Sigmoid colon (tissue), 7 donors: ENCODE results near the gene ITSN2. TPM values are rescaled to one million over a fixed set of nuclear protein-coding genes. Genes with fewer than 3 reads are reported as not detected.

Source experiments
- DNase-seq: peaks from one replicate; pipeline ENCODE4 v3.0.0-alpha.2; 2019
- H3K27ac ChIP-seq, 4 donors: fragments of 200-600 bp; sonication (generic); one replicate each; pipeline ENCODE4 v1.5.1; 2016 to 2019; ENCODE audit warnings: mild to moderate bottlenecking in 1 of 4
- H3K27me3 ChIP-seq, 3 donors: fragments of 200-600 bp; sonication (generic); one replicate each; pipeline ENCODE4 v1.5.1; 2019; ENCODE audit warnings: mild to moderate bottlenecking in 1 of 3
- H3K36me3 ChIP-seq, 4 donors: fragments of 200-600 bp; sonication (generic); one replicate each; pipeline ENCODE4 v1.5.1; 2016 to 2019
- H3K4me1 ChIP-seq, 4 donors: fragments of 200-600 bp; sonication (generic); one replicate each; pipeline ENCODE4 v1.5.1; 2017 to 2019
- H3K4me3 ChIP-seq, 4 donors: fragments of 200-600 bp; sonication (generic); one replicate each; pipeline ENCODE4 v1.5.1; 2017 to 2019; ENCODE audit warnings: mild to moderate bottlenecking in 2 of 4, moderate library complexity in 1 of 4
- H3K9me3 ChIP-seq, 4 donors: fragments of 200-600 bp in 3 of 4; sonication (generic) in 3 of 4; one replicate each; pipeline versions ENCODE4 v1.5.1 to v1.6.1; 2013 to 2019
- CTCF ChIP-seq, 4 experiments: fragments of 450-650 bp in 3 of 4; fragments of 200-600 bp in 1 of 4; IDR thresholded peaks; one replicate each; pipeline ENCODE4 v1.5.1; 2016 to 2019; ENCODE audit warnings: antibody characterized with exemption in 4 of 4, mild to moderate bottlenecking in 3 of 4, moderate library complexity in 2 of 4
- EP300 ChIP-seq, 4 donors: sonication (generic); formaldehyde crosslinking; IDR thresholded peaks; one replicate each; pipeline ENCODE4 v1.6.1; 2017; ENCODE audit warnings: antibody characterized with exemption in 4 of 4
- POLR2A ChIP-seq, 2 donors: fragments of 450-650 bp; IDR thresholded peaks; one replicate each; pipeline ENCODE4 v1.6.1; 2016; ENCODE audit warnings: antibody characterized with exemption in 2 of 2, mild to moderate bottlenecking in 2 of 2, moderate library complexity in 2 of 2
- POLR2AphosphoS5 ChIP-seq, 4 donors: sonication (generic); formaldehyde crosslinking; IDR thresholded peaks; one replicate each; pipeline ENCODE4 v1.6.1; 2017; ENCODE audit warnings: antibody characterized with exemption in 4 of 4
- WGBS, 2 donors: extraction: QIAGEN DNeasy Blood & Tissue Kit; methylation state at CpG; one replicate each; pipeline ENCODE4 v1.1.7; 2013; 5-methylcytosine and 5-hydroxymethylcytosine counted together
- intact Hi-C: fragments of 100-400 bp; cut with DNase I; formaldehyde crosslinking; loops from one replicate; pipeline ENCODE4 v1.15.1; 2023
- polyA plus RNA-seq, 3 donors: library from polyadenylated mRNA; stranded (reverse); fragments of 200-250 nt; gene quantifications; one replicate each; pipeline ENCODE4 v1.2.3, GENCODE V29; 2013
- total RNA-seq, 4 donors: library from RNA; depleted of rRNA; stranded (reverse); fragments of >200 nt; gene quantifications; one replicate each; pipeline ENCODE4 v1.1.0, GENCODE V29; 2016
- donor health status: healthy with polysubstance abuse.
- donor health status: Bipolar disorder and iron deficiency.
- donor health status: healthy.

Gene ITSN2
- total and polyA plus RNA-seq, 7 donors = 19.2 to 73.6 (median 56.0) TPM

GRCh38 chr2:24222946-24223345, 137.4 kb downstream of the ITSN2 start:
- H3K27ac ChIP-seq = no peak overlapping the region
- peaks cover 0 to 46% (median 7%) of the 10 kb centered on the region in 4 donors for H3K36me3 ChIP-seq
- TF ChIP-seq EP300 (IDR thresholded peaks at IDR 0.05) = no peak
- TF ChIP-seq CTCF (IDR thresholded peaks at IDR 0.05) = no peak
- TF ChIP-seq POLR2AphosphoS5 (IDR thresholded peaks at IDR 0.05) = no peak
- no peak for TF ChIP-seq POLR2A (IDR thresholded peaks at IDR 0.05)
- no peaks in the 10 kb centered on the region for H3K9me3 ChIP-seq
- no peaks in the 10 kb centered on the region for H3K4me1 ChIP-seq
- H3K4me3 ChIP-seq = no peak overlapping the region
- intact Hi-C loops = no loop called here
- no peaks in the 10 kb centered on the region for H3K27me3 ChIP-seq
- WGBS, 2 donors = 75 to 80% methylated on average over 6 of the region's 6 CpGs
- DNase-seq = no peak

DNA sequence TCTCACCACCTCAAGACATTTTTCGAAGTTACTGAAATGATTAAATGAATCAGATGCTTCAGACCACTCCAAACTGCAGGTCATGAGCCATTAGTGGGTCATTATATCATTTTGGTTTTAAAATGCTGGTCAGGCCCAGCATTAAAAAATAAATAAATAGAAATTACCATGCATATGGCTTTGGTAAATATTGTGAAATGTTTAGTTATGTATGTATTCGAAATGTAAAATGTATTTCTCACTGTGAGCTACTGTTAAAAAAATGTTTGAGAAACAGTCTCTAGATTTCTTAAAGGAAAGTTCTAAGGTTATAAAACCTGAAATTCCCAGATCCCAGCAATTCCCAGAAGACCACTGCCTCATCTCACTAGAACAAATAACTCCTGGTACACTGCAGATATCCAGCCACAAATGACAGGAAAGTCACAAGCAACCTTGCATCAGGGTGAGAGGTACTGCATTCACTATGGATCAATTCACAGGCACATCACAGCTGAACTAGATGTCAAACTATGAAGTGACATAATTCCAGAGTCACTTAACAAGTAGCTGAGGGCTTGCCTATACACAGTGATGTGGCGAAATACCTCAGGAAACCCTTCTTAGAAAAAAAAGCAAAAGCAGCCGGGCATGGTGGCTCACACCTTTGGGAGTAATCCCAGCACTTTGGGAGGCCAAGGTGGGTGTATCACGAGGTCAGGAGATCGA, 138.8 kb downstream of the ITSN2 start:
- Histone ChIP-seq H3K27me3 (no peaks in the 10 kb centered on the region), H3K4me3 (no peak overlapping the region), H3K9me3 (no peaks in the 10 kb centered on the region), H3K36me3 (peaks cover 0 to 60% (median 11%) of the 10 kb centered on the region in 4 donors), H3K27ac (no peak overlapping the region), H3K4me1 (no peaks in the 10 kb centered on the region)
- TF ChIP-seq EP300 (IDR thresholded peaks at IDR 0.05) = no peak
- no peak for TF ChIP-seq POLR2AphosphoS5 (IDR thresholded peaks at IDR 0.05)
- TF ChIP-seq CTCF (IDR thresholded peaks at IDR 0.05) = no peak
- TF ChIP-seq POLR2A (IDR thresholded peaks at IDR 0.05) = no peak
- intact Hi-C loops = no loop called here
- WGBS, 2 donors = 93 to 95% methylated on average over 6 of the region's 6 CpGs
- DNase-seq = no peak

DNA sequence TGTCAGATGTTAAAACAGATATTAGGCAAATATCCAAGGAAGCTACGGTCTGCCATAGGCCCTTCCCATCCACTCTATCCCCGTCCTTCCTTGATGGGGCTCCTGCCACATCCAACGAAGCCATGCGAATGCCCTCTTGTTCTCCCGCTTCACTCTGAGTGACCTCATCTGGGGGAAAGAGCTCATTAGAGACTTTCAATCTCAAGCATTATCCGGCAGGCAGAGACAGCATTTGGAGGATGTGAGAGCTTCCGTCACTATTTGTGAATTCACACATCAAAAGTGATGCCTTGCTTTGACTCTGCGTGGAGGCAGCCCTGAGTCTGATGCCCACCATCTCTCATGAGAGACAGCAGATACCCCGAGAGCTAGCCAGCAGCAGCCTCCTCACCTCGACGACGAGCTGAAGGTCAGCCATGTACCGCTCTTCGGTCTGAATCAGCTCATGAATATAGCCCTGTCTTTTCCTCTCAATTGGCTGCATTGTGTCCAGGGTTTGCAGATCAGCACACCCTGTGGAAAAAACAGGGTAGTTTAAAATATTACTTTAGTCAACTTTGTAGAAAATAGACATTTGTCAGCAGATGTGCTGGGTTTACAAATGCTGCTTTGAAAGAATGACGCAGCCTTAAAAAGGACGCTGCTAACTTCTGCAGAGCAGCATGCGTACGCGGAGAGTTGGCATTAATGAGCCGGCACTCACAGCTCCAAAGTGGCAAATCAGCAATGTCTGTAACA, 139.6 kb downstream of the ITSN2 start:
- Histone ChIP-seq H3K4me3 (no peak overlapping the region), H3K27me3 (no peaks in the 10 kb centered on the region), H3K4me1 (no peaks in the 10 kb centered on the region), H3K27ac (no peak overlapping the region), H3K36me3 (peaks cover 0 to 62% (median 13%) of the 10 kb centered on the region in 4 donors), H3K9me3 (no peaks in the 10 kb centered on the region)
- intact Hi-C loops = no loop called here
- TF ChIP-seq CTCF (IDR thresholded peaks at IDR 0.05) (no peak), POLR2AphosphoS5 (IDR thresholded peaks at IDR 0.05) (no peak), EP300 (IDR thresholded peaks at IDR 0.05) (no peak), POLR2A (IDR thresholded peaks at IDR 0.05) (no peak)
- 90 to 93% methylated on average over 20 of the region's 20 CpGs for WGBS, 2 donors
- DNase-seq = no peak

DNA sequence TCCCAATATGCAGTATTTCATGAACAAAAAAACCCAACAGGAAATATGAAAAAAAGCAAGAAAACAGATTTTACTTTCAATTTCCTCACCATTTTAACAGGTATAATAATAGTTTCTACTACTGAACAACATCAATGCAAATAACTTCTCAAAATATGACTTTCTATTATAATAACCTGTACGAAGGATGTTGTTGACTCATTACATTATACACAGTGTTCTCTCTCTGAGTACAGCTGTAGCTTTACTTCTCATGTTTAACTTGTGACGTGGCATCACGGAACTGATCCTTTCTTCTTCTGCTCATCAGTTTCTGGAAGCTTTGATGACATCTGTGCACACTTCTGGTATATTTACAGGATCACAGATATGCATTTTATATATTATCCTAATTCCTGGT, 145.5 kb downstream of the ITSN2 start:
- H3K27ac ChIP-seq = no peak overlapping the region
- H3K36me3 ChIP-seq = peaks cover 0 to 91% (median 28%) of the 10 kb centered on the region in 4 donors
- intact Hi-C loops = no loop called here
- TF ChIP-seq CTCF (IDR thresholded peaks at IDR 0.05) (no peak), EP300 (IDR thresholded peaks at IDR 0.05) (no peak), POLR2A (IDR thresholded peaks at IDR 0.05) (no peak), POLR2AphosphoS5 (IDR thresholded peaks at IDR 0.05) (no peak)
- H3K27me3 ChIP-seq = no peaks in the 10 kb centered on the region
- DNase-seq = no peak
- WGBS, 2 donors = 78 to 93% methylated on average over 3 of the region's 3 CpGs
- no peak overlapping the region for H3K4me3 ChIP-seq
- no peaks in the 10 kb centered on the region for H3K9me3 ChIP-seq
- no peaks in the 10 kb centered on the region for H3K4me1 ChIP-seq
